GM10248 (cell line): Measurements from ENCODE around the gene ERICH2.

ENCODE experiments used
- CTCF ChIA-PET: fragments of 300-600 bp; sonication (Branson Sonifier 250); formaldehyde crosslinking; extraction: SDS; loops from one replicate; lab custom pipeline; 2021; ENCODE audit warnings: antibody characterized with exemption; lab: Yijun Ruan, JAX
- POLR2A ChIA-PET: fragments of 350-650 bp; sonication (Branson Sonifier 250); formaldehyde crosslinking; extraction: SDS; loops from one replicate; lab custom pipeline; 2020; ENCODE audit warnings: antibody characterized with exemption; lab: Yijun Ruan, JAX
- DNase-seq: peaks from one replicate; pipeline ENCODE4 v3.0.0; 2012; ENCODE audit errors: extremely low spot score
- TF ChIP-seq, protein P1 (sequence below): IDR thresholded peaks from 2 replicates; pipeline ENCODE4 v1.5.1; 2012; ENCODE audit warnings: mild to moderate bottlenecking, low read depth; ENCODE audit errors: extremely low read depth, missing control alignments, control extremely low read depth

Gene ERICH2

GRCh38 chr2:170814533-170815230 lies 44.5 kb downstream of the ERICH2 start:
- CTCF ChIA-PET = interaction anchor here (0.8 to 5.4 kb wide), 9 partner anchors 11 to 583 kb away, joined by 3 to 36 read pairs (median 6); no protein-coding TSS in a partner anchor
- TF ChIP-seq, protein P1, sequence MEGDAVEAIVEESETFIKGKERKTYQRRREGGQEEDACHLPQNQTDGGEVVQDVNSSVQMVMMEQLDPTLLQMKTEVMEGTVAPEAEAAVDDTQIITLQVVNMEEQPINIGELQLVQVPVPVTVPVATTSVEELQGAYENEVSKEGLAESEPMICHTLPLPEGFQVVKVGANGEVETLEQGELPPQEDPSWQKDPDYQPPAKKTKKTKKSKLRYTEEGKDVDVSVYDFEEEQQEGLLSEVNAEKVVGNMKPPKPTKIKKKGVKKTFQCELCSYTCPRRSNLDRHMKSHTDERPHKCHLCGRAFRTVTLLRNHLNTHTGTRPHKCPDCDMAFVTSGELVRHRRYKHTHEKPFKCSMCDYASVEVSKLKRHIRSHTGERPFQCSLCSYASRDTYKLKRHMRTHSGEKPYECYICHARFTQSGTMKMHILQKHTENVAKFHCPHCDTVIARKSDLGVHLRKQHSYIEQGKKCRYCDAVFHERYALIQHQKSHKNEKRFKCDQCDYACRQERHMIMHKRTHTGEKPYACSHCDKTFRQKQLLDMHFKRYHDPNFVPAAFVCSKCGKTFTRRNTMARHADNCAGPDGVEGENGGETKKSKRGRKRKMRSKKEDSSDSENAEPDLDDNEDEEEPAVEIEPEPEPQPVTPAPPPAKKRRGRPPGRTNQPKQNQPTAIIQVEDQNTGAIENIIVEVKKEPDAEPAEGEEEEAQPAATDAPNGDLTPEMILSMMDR = no peak
- POLR2A ChIA-PET = no interaction called here
- no peak for DNase-seq

- ChIA-PET POLR2A (no interaction called here), CTCF (interaction anchor here (0.7 to 5.4 kb wide), 16 partner anchors 9 to 584 kb away, joined by 3 to 36 read pairs (median 6); no protein-coding TSS in a partner anchor)
- DNase-seq = no peak
- TF ChIP-seq, protein P1 = no peak
These were observed 45.1 kb downstream of the ERICH2 start for GRCh38 chr2:170815311-170815710.

GRCh38 chr2:170815746-170816503 lies 45.7 kb downstream of the ERICH2 start:
- TF ChIP-seq, protein P1 = peak; percentile 70

DNA sequence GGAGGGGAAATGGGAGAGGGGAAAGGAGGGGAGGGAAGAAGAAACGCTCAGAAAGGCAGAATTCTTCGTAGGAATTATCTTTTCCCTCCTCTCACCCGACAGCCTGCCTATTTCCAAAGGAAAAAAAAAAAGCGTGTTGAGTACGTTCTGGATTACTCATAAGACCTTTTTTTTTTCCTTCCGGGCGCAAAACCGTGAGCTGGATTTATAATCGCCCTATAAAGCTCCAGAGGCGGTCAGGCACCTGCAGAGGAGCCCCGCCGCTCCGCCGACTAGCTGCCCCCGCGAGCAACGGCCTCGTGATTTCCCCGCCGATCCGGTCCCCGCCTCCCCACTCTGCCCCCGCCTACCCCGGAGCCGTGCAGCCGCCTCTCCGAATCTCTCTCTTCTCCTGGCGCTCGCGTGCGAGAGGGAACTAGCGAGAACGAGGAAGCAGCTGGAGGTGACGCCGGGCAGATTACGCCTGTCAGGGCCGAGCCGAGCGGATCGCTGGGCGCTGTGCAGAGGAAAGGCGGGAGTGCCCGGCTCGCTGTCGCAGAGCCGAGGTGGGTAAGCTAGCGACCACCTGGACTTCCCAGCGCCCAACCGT lies 46.4 kb downstream of the ERICH2 start, which contains the start of gene GAD1:
Gene GAD1, plus strand, starts transcription at position 384 of the 589 bp plus-strand sequence. CDS start 1,705 bp downstream, outside the sequence.
- ChIA-PET POLR2A (interaction anchor here (0.6 kb wide), 1 partner anchor 795 kb away, joined by 3 read pairs; no protein-coding TSS in a partner anchor), CTCF (interaction anchor here (0.9 to 5.4 kb wide), 15 partner anchors 11 to 585 kb away, joined by 3 to 36 read pairs (median 6); no protein-coding TSS in a partner anchor)
- TF ChIP-seq, protein P1 = no peak
- peak; percentile 70 for DNase-seq

More at GRCh38 chr2:170815746-170816503, 45.7 kb downstream of the ERICH2 start:
- CTCF ChIA-PET = interaction anchor here (0.7 to 5.4 kb wide), 19 partner anchors 9 to 584 kb away, joined by 3 to 36 read pairs (median 5); no protein-coding TSS in a partner anchor
- peak; percentile 80 for DNase-seq
- POLR2A ChIA-PET = no interaction called here

DNA sequence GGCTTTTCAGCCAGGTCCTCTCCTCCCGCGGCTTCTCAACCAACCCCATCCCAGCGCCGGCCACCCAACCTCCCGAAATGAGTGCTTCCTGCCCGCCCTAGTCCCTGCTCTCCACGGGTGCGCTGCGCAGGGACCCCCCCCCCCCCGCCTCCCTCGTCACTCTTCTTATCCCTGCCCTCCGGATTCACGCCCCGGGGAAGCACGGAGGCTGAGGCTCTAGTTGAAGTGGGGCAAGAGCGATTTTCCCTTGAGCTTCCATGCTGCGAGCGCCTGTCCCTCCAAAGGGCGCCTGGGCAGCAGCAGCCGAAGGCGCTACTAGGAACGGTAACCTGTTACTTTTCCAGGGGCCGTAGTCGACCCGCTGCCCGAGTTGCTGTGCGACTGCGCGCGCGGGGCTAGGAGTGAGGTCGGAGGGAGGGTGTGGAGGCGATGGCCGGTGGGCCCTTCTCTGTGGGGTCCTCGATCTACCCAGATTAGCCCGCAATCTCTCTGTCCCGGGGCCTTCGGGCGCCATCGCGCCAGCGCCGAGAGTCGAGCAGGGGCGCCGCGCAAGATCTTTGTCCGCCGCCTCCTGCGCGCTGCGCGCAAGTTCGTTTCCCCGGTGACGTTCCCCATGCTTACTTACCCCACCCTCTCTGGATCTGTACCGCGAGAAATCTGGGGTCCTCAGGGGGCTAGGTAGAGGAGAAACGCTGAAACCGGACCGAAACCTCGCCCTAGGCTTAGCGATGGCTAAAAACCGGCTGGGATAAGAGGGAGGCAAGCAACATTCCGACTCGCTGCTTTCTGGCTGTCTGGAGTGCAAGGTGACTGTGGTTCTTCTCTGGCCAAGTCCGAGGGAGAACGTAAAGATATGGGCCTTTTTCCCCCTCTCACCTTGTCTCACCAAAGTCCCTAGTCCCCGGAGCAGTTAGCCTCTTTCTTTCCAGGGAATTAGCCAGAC lies 47.2 kb downstream of the ERICH2 start:
- ChIA-PET CTCF (interaction anchor here (1.2 to 2.1 kb wide), 9 partner anchors 15 to 494 kb away, joined by 3 to 11 read pairs (median 8); no protein-coding TSS in a partner anchor), POLR2A (interaction anchor here (0.6 kb wide), 1 partner anchor 796 kb away, joined by 3 read pairs; no protein-coding TSS in a partner anchor)
- TF ChIP-seq, protein P1 = no peak
- DNase-seq = peak; percentile 34
